ENCODE data around the gene DDX1. TPM values are rescaled to one million over a fixed set of nuclear protein-coding genes. Genes with fewer than 3 reads are reported as not detected.

Gene DDX1
- total RNA-seq, 4 donors from 2014 or later, result 50.3 to 109 (median 75.2) TPM

- TF ChIP-seq CTCF (IDR thresholded peaks at IDR 0.05; ENCODE audit: low read depth), result no peak
Measured at GRCh38 chr2:15624903-15625302, 33.2 kb downstream of the DDX1 start.

DNA sequence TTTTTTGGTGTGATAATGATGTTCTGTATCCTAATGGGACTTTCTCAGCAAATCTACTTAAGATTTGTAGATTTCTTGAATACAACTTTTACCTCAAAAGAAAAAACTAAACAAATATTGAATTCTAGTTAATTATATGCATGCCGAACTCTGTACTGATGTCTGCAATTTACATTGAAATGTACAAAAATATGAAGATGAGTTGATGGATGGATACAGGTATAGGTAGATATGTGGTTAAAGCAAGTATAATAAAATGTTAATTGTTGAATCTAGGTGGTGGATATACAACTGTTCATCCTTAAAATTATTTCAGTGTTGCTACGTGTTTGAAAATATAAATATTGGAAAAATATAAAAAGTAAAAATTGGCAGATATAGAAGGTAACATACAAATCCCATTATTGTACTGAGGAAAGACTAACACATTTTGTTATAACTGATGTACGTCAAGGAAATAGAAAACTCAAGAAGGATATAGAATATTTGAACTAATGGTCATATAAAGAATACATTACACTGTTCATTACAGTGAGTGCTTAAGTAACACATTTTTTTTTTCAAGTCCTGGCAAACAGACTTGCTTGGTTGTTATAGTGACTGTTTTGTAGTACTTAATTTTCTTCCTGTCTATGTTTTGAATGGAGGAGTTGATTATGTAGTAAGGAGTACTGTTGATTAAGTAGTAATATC is 33.8 kb downstream of the DDX1 start:
- no peak for TF ChIP-seq CTCF (IDR thresholded peaks at IDR 0.05; ENCODE audit: low read depth)

- no peak for TF ChIP-seq CTCF (IDR thresholded peaks at IDR 0.05; ENCODE audit: low read depth)
Measured at GRCh38 chr2:15626126-15626525, 34.5 kb downstream of the DDX1 start.

DNA sequence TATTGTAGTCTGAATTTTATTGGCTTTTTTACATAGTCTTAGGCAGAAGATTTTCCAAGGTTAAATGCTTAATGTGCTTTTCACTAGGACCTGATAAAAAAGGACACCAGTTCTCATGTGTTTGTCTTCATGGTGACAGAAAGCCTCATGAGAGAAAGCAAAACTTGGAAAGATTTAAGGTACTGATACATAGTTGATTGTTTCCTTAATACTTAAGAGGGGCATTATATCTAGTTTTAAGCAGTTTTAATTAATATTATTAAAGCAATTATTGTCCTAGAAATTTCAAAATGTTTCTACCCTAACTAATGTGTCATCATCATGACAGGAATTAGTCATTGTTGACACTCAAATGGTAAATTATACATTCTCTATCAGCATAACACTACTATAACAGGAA is 35.3 kb downstream of the DDX1 start:
- TF ChIP-seq CTCF (IDR thresholded peaks at IDR 0.05; ENCODE audit: low read depth), result no peak

GRCh38 chr2:15627817-15628684 is 36.4 kb downstream of the DDX1 start:
- no peak for TF ChIP-seq CTCF (IDR thresholded peaks at IDR 0.05; ENCODE audit: low read depth)

- TF ChIP-seq CTCF (IDR thresholded peaks at IDR 0.05; ENCODE audit: low read depth), result no peak
Measured at GRCh38 chr2:15628899-15629855, 37.5 kb downstream of the DDX1 start.

Data from subcutaneous adipose tissue (tissue), 4 donors.